Central memory CD4-positive, alpha-beta T cell (primary cell): Measurements from ENCODE around the gene ADAM10.

Experiments used
- DNase-seq: peaks from one replicate; pipeline ENCODE4 v3.0.0; 2022

The ADAM10 gene

GRCh38 chr15:58548308-58549012, 201.0 kb downstream of the ADAM10 start:
- no peak for DNase-seq

- DNase-seq, result no peak
Measured at GRCh38 chr15:58547628-58548307, 201.7 kb downstream of the ADAM10 start.

DNA sequence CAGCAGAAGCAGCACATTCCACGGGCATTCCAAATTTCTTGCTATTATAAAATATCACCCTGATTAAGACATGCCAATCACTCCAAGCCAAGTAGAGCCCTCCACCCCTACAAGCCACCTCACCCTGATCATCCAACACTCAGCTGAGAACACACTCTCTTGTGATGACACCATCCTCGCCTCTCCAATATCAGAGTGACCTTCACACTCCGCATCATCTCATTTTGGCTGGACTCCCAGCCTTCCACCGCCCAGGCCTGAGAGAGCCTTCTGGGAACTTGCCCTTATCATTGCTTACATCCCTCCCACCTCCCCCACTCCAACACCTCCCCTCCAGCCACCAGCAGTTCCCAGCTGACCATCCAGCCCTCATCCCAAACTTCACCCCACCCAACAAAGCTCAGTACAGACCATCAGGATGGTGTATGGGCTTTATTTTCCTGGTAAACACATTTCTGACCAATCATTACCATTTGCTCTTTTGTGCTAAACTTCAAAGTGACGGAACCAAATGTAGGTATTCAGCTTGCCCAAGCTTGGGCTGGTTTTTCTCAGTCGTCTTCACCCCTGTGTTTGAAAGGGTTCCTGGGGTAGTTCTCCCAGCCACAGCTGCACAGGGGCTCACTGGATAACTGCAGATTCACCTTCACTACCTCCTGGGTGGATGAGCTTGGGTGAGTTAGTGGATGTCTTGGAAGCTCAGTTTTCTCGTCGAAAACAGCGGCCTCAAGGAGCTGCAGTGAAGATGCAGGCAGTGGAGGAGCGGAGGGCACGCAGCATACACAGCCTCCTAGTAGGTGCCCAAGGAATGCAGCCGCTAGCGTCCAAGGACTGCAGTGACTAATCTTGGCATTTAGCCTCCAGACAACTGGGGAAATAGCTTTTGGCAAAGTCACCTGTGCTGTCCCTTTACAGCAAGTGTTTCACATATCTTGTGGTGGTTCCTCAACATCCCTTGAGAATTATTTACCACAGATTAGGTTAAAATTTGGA, 202.6 kb downstream of the ADAM10 start:
- DNase-seq, result no peak

DNA sequence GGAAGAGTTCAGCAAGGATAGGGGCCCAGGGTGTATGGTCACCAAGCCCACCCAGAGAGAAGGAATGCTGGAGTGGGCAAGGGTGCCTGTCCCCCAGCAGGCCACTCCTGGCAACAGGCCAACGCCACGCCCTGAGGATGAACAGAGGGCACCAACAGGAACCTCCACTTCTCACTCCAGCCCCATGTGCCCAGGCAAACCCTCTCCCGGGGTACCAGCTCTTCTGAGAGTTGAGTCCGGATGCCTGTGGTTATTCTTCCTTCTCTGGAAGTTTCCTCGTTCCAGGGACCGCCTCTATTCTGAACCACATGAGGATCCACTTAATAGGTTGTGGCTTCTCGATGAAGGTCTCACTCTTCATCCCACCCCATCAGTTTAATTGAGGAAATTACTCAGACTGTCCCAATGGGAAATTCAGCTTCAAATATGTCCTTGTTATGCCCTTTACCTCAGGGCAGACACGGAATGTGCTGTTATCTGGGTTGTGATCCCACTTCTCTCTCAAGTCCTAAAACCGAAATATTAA, 203.4 kb downstream of the ADAM10 start:
- no peak for DNase-seq

DNA sequence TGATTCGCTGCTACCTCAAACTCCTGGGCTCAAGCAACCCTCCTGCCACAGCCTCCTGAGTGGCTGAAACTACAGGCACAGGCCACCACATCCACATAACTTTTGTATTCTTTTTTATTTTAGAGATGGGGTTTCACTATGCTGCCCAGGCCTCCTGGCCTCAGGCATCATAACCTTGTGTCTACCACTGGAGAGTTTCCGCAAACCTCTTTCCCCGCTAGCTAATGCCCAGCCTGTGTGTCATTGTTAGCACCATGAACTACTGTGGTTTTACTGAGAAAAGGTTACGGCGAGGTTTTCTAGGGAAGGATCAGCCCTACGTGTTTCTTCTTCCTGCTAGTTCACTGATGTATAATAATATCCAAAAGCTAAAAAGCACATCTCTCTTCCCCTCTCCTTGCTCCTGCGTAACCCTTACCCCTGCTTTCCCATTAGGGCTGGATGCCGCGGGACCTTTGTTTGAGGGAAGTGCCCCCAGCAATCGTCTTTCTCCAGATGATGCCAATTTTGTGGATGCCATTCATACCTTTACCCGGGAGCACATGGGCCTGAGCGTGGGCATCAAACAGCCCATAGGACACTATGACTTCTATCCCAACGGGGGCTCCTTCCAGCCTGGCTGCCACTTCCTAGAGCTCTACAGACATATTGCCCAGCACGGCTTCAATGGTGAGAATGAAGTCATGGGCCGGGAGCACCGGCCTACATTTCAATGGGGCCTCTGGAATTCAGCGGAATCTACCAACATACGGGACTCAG, 204.0 kb downstream of the ADAM10 start:
- DNase-seq, result no peak

- DNase-seq, result no peak
Measured at GRCh38 chr15:58544756-58545155, 204.8 kb downstream of the ADAM10 start.

DNA sequence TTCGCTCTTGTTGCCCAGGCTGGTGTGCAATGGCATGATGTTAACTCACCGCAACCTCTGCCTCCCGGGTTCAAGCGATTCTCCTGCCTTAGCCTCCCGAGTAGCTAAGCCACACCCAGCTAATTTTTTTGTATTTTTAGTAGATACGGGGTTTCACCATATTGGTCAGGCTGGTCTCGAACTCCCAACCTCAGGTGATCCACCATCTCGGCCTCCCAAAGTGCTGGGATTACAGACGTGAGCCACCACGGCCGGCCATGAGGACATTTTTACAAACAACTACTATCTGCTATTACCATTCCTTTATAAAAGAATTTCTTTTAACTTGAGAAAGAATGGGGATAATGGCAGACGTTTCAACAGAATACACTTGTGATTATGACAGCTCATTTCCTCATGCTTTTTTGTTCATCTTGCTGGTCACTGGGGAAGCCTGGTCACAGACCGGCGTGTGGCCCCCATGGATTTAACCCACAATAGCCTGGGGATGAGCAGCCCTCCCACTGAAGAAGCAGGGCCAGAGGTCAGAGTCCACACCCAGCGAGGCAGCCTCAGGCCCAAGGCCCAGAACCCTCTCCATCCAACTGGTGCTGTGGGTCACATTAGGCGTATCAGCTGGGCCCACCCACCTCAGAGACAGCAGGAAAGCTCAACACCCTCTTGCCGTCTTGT, 205.7 kb downstream of the ADAM10 start:
- no peak for DNase-seq

DNA sequence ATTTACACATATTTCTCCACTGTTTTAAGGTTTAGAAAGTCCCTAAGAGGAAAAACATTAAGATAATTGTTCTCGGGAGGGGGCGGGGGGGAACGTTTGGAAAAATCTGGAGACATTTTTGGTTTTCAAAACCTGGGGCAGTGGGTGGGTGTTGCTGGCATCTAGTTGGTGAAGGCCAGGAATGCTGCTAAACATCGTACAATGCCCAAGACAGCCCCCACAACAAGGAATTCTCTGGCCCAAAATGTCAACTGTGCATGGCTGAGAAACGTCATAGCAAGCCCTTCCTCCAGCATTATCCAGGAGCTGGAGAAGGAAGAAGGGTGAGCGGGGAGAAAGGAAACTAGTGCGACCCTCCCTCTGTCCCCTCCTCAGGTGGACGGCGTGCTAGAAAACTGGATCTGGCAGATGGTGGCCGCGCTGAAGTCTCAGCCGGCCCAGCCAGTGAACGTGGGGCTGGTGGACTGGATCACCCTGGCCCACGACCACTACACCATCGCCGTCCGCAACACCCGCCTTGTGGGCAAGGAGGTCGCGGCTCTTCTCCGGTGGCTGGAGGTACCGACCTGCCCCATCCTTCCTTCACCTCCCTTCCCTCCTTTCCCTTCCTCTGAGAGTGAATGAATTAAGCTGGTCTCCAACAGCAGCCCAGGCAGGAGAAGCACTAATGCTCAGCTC, 208.0 kb downstream of the ADAM10 start:
- no peak for DNase-seq

- DNase-seq, result no peak
Measured at GRCh38 chr15:58539548-58539947, 210.0 kb downstream of the ADAM10 start.

- no peak for DNase-seq
Measured at GRCh38 chr15:58538901-58539300, 210.6 kb downstream of the ADAM10 start.
